Measurements from ENCODE around the gene SPATA7.
"Not testable (repeated sequence)": the region's sequence is repeated elsewhere in the genome, so short reads cannot be mapped to it uniquely, and the experiment has no call there.

The SPATA7 gene, protein sequence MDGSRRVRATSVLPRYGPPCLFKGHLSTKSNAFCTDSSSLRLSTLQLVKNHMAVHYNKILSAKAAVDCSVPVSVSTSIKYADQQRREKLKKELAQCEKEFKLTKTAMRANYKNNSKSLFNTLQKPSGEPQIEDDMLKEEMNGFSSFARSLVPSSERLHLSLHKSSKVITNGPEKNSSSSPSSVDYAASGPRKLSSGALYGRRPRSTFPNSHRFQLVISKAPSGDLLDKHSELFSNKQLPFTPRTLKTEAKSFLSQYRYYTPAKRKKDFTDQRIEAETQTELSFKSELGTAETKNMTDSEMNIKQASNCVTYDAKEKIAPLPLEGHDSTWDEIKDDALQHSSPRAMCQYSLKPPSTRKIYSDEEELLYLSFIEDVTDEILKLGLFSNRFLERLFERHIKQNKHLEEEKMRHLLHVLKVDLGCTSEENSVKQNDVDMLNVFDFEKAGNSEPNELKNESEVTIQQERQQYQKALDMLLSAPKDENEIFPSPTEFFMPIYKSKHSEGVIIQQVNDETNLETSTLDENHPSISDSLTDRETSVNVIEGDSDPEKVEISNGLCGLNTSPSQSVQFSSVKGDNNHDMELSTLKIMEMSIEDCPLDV

DNA sequence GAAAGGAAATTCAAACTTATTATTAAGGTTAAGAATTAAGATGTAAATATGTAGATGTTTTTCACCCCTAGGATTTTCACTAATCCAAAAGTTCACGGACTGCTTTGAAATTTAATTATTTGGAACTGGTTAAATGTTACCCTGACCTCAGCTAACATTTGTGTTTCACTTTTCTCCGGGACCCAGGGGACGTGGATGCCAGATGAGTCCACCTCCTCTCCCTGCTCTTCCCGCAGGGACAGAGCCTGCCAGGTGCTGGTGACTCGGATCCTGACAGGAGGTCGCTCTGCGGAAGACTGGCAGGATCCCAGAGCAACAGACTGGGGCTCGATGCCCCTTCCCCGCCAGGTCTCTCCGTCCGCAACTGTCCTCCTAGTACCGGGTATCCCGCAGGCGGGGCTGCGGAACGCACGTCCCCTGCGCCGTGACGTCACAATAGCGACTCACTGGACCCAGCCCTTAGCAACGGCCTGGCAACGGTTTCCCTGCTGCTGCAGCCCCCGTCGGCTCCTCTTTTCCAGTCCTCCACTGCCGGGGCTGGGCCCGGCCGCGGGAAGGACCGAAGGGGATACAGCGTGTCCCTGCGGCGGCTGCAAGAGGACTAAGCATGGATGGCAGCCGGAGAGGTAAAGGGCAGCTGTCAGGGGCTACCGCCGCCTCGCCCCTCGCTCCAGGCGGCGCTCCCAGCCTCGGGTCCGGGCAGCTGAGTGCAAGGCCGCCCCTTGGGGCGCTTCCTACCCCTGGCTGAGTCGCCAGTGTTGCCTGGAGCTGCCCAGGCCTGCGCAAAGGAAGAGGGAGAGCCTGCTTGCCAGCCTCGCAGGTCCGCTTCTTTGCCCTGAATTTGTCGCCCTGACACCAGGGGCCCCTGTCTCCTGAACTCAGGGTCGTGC, at the start of gene SPATA7:
TSS of gene SPATA7 (plus strand) at position 446 of the 890 bp plus-strand sequence. CDS start at position 608, 162 bp downstream.
- peak; percentile 30 to 68 (median 40) for DNase-seq (ENCODE audit: low read depth in 3 of 3, low spot score in 1 of 3)

DNA sequence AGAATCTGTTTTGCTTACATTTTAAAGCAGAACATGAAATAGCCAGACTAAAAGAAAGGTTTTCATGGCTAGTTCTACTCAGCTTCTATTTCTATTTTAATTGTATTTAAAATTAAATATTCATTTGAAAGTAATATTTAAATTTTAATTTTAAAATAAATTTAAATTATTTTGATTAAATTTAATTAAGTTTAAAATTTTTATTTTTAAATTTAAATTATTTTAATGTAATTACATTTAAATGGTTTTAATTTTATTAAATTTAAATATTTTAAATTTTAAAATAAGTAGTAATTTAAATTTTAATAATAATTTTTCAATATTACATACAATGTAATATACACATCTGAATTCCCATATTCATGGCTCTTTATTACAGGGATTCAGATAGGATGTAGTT, 45.1 kb upstream of the SPATA7 start:
- no peak for DNase-seq (ENCODE audit: low read depth in 3 of 3, low spot score in 1 of 3)

DNA sequence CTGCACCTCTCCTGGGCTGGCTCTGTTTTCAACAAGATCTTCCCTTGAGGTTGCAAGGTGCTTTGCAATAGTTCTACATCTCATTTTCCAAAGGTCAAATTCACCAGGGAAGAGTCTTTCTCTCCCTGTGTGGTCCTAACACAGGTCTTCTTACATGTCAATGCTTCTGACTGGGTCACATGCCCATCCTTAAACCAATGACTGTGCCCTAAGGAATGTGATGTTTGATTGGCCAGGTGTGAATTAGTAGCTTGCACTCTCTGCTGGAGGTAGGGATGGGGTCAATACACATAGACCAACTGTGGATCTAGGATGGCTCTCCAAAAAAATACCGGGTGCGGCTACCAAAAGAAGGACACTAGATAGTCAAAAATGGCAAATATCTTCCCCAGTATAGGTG, 42.5 kb upstream of the SPATA7 start:
- DNase-seq (ENCODE audit: low read depth in 3 of 3, low spot score in 1 of 3), result no peak

DNA sequence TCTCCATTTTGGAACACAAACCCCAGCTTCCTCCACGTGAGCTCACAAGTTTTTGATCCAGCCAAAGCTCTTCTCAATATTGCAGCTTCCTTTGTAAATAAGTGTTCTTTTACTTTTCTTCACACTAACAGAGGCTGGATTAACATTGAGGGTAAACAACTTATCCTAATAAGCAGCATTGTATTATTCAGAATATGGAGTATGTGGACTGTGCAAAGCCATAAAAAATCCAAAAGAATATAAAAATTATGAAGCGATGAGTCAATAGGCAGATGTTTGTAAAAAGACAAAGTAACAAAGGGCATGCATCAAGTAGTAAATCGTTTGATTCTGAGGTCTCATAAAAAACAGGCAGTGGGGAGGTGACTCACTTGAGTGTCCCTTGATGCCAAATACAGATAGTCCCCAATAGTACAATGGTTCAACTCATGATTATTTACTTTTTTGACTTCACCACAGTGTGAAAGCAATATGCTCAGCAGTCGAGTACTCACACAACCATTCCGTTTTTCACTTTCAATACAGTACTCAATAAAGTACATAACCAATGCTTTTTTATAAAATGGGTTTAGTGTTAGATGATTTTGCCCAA, 39.3 kb upstream of the SPATA7 start:
- DNase-seq (ENCODE audit: low read depth in 3 of 3, low spot score in 1 of 3), result no peak

DNA sequence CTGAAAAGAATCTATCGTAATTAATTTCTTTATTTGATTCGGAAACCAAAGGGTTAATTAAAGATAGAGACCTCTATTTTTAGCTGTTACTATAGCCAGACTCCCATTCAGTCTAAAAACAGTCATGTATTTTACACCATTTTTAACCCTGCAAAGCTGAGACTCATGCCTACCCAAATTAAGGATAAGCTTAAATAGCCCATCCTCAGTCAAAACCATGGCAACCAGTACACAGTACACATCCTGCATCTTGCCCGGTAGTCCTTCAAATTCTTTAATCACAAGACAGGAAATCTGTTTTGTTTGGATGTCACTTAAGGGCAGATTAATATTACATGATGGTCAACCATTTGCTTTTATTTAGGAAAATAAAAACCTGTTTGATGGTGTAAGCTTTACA, 36.9 kb upstream of the SPATA7 start:
- DNase-seq (ENCODE audit: low read depth in 3 of 3, low spot score in 1 of 3), result no peak

DNA sequence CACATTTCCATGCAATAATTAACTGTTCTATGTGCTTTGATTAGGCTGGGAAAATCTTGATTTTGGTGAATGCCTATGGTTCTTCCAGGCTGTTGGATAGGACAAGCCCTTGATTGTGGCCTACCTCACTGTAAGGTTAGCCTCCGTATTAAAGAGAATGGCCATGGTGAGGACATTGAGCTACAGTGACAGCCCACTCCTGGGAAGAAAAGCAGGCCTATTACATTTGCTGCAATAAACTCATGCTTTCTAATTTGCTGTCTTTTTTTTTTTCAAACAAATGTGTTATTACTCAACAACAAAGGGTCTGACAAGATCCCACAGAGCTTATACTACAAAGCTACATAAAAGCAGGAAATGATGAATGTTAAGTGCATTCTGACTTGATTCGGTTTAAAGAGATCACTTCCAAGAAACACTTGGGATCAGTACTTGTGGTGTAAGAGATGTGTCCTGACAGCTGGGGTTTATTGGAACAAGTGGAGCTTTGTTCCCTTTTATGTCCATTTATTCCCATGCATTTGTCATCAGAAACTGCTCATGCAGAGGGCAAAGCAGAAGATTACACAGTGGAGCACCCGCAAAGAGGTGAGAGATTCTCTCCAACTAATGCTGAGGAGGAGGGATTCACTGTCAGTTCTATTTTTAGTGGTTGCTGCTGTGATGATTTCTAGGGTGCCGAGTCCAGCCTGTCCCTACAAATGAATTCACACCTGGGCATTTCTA, 33.3 kb upstream of the SPATA7 start:
- no peak for DNase-seq (ENCODE audit: low read depth in 3 of 3, low spot score in 1 of 3)

DNA sequence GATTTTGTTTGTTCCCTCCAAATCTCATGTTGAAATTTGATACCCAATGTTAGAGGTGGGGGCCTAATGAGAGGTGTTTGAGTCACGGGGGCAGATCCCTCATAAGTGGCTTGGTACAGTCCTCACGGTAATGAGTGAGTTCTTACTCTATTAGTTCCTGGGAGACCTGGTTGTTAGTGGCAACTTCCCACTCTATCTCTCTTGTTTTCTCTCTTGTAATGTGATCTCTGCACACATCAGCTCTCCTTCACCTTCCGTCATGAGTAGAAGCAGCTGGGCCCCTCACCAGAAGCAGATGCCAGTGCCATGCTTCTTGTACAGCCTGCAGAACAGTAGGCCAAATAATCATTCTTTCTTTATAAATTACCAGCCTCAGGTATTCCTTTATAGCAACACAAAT, 32.8 kb upstream of the SPATA7 start:
- no peak for DNase-seq (ENCODE audit: low read depth in 3 of 3, low spot score in 1 of 3)

DNA sequence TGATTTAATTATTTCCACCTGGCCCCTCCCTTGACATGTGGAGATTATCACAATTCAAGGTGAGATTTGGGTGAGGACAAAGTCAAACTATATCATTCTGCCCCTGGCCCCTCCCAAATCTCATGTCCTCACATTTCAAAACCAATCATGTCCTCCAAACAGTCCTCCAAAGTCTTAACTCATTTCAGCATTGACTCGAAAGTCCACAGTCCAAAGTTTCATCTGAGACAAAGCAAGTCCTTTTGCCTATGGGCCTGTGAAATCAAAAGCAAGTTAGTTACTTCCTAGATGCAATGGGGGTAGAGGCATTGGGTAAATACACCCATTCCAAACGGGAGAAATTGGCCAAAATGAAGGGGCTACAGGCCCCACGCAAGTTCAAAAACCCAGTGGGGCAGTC, 31.1 kb upstream of the SPATA7 start:
- no peak for DNase-seq (ENCODE audit: low read depth in 3 of 3, low spot score in 1 of 3)

DNA sequence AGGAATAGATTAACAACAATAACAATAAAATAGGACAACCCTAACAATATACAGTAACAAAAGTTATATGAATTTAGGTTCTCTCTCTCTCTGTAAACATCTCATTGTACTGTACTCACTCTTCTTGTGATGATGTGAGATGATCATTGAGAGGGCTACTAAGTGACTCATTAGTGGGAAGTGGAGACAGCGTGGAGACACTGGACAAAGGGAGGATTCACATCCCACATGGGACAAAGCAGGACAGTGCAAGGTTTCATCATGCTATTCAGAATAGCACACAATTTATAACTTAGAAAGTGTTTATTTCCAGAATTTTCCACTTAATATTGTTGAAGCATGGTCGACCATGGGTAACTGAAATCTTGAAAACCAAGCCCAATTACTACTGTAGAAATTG, 26.0 kb upstream of the SPATA7 start:
- DNase-seq (ENCODE audit: low read depth in 3 of 3, low spot score in 1 of 3), result no peak

DNA sequence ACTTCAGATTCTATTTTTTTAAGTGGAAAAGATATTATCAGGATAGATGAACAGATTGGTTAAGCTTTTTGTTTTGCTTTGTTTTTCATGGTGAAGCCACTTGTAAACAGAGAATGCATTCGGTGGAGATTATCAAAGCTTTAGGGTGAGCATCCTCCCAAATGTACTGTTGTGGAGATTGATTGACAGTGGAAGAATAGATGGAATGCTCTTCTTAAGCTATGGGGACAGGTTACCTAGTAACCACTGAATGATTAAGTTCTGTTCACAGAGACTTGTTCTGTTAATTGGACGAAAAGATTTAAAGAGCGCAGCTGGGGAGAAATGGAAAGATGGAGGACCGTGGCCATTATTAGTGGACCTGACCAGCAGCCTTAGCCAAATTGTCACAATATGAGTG, 21.8 kb upstream of the SPATA7 start:
- DNase-seq (ENCODE audit: low read depth in 3 of 3, low spot score in 1 of 3), result no peak

DNA sequence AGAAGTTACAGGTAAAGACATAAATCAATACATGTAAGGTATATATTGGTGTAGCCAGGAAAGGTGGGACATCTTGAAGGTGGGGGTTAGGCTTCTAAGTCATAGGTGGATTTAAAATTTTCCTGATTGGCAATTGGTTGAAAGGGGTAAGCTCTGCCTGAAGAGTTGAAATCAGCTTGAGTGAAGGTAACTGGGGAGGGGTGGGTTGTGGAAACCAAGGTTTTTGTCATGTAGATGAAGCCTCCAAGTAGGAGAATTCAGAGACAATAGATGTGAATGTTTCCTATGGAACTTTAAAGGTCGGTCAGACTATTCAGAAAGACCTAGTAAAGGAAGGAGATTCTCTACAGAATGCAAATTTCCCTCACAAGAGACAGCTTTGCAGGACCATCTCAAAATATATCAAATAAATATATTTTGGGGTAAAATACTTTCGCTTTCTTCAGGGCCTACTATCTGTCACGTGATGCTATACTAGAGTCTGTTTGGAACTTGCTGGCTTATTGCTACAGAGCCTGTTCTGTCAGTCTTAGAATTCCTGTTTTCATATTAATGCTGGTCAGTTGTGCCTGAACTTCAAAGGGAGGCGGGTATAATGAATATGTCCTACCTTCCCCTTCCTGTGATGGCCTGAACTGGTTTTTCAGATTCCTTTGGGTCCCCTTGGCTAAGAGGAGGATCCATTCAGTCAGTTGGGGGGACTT, 20.6 kb upstream of the SPATA7 start:
- no peak for DNase-seq (ENCODE audit: low read depth in 3 of 3, low spot score in 1 of 3)

DNA sequence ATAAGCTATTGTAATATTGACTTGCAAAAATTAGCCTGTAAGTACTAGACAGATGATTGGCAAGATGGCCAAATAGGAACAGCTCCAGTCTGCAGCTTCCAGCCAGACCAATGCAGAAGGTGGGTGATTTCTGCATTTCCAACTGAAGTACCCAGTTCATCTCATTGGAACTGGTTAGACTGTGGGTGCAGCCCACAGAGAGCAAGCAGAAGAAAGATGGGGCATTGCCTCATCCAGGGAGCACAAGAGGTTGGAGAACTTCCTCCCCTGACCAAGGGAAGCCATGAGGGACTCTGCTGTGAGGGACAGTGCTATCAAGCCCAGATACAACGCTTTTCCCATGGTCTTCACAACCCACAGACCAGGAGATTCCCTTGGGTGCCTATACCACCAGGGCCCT, 16.0 kb upstream of the SPATA7 start:
- DNase-seq (ENCODE audit: low read depth in 3 of 3, low spot score in 1 of 3), result no peak

DNA sequence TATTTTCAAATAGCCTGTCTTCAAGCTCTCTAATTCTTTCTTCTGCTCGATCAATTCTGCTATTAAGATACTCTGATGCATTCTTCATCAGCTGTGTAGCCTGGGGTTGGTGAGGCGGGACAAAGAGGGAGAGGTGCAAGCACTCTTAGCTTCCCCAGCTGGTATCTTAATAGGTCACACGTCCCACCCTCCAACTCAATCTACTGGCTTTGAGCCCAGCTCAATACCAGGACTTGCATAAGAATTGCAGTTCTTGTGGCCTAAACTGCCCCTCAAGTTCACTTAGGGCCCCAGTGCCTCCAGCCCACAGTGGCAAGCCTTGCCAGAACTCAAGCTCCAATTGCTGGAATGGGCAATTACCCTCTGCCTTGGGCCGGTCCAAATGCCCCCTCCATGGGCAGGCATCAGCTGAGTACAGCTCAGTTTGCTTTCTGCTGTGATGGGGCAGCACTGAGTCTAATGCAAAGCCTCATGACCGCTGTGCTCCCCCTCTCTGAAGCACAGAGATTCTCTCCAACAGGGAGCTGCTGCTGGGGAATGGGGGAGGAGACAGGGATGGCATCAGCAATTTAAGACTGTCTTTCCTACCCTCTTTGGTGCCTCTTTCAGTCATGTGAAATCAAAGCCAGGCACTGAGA, 5.6 kb upstream of the SPATA7 start:
- DNase-seq (ENCODE audit: low read depth in 3 of 3, low spot score in 1 of 3), result no peak

DNA sequence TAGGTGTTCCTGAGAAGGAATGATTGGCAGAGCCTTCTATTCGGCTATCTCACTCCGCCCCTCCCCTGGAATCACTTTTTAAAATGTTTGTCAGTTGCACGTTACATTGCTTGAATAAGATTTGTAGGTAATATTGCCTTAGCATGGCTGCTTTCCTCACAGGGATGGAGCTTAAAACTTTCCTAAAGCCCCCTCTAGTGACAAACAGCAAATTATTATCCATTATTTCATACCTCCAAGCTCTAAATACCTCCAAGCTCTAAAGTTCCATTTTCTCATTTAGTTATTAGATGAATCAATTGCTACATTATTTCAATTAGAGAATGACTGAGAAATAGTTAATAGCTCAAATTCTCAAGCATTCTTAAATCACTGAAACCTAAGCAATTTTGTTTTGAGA, 5.1 kb upstream of the SPATA7 start:
- DNase-seq (ENCODE audit: low read depth in 3 of 3, low spot score in 1 of 3), result no peak

DNA sequence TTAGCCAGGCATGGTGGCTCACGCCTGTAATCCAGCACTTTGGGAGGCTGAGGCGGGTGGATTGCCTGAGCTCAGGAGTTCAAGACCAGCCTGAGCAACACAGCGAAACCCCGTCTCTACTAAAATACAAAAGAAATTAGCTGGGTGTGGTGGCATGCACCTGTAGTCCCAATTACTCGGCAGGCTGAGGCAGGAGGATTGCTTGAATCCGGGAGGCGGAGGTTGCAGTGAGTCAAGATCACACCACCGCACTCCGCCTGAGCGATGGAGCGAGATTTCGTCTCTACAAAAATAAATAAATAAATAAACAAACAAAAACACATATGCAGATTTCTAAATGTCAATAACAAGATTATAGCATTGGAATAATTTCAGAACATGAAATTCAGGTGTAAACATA, 3.8 kb upstream of the SPATA7 start:
- DNase-seq (ENCODE audit: low read depth in 3 of 3, low spot score in 1 of 3), result not testable (repeated sequence)

DNA sequence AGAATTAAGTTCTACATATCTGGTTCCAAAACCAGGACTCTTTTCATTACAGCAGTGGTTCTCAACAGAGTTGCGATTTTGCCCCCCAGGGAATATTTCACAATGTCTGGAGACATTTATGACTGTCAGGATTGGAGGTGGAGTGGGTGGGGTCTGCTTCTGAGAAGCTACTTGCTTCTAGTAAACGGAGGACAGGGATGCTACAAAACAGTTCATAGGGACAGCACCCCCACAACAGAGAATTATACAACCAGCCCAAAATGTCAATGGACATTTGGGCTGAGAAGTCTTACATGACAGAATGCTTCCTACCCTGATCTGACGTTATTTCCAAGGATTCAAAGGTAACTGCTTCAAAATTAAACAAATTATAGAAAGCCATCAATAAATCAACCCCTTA, 739 bp upstream of the SPATA7 start:
- no peak for DNase-seq (ENCODE audit: low read depth in 3 of 3, low spot score in 1 of 3)

DNA sequence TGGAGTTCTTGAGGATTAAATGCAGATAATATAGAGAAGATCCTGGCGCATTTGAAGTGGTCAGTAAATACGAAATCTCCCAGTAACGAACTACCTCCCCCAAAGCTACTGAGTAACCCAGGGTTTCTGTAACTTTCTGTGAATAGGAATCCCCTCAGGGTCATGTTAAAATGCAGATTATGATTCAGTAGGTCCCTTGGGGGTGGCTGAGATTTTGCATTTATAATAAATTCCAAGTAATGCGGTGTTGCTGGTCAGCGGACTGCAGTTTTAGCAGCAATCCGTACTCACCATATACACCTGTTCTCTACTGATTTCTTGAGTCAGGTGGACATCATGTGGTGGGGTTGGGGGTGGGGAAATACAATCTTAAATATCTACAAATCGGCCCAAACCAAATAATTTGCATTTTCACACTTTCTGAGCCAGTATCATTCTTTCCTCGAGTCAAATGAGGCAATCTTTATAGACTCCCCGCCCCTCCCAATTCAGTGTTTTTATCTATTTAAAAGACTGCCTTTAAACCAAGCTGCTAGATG, 868 bp downstream of the SPATA7 start:
- no peak for DNase-seq (ENCODE audit: low read depth in 3 of 3, low spot score in 1 of 3)

DNA sequence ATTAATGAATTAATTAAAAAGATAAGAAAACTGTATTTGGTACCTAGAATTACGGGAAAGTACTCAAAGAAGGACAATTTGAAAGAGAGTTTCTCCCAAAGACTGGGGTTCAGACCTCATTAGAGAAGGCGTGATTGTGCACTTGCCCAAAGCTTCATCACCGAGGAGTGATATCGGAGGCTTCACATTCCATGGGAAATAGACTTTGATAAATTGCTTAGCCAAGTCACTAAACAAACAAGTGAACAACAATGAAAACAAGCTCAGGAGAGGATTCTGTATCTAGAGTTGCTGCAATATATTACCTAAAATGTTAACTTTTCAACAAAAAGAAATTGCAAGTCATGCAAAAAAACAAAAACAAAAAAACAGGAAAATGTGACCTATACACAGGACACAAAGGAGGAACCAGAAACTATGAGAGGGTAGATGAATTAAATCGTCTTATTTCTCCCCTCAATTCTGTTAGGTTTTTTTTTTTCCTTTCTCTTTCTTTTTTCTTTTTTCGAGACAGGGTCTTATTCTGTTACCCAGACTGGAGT, 3.4 kb downstream of the SPATA7 start:
- no peak for DNase-seq (ENCODE audit: low read depth in 3 of 3, low spot score in 1 of 3)

DNA sequence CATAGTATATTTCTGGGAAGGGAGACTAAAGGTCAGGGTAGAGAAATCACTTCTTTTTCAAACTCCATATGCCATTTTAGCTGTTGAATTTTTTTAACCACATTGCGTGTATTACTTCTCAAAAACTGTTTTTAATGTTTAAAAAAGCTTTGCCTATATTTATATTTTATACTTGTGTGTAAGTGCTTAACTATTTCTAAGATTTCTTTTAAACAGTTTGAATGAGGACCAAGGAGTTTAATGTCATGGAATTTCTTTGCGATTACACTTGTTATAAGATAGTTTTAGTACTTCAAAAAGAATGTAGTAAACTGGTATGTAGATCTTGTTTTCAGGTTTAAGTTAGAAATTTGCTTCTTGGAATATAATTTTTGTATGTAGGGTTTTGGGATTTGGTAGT, 7.2 kb downstream of the SPATA7 start:
- DNase-seq (ENCODE audit: low read depth in 3 of 3, low spot score in 1 of 3), result no peak
